Trophoblast cell (in vitro differentiated cells and primary cell): ENCODE measurements around the gene ADIG.

Experiments used
- DNase-seq, 2 donors: peaks; one replicate each; pipeline ENCODE4 v3.0.0-alpha.2; 2016
- H2AFZ ChIP-seq: 2 replicates; pipeline ENCODE4 v1.6.1; 2013; ENCODE audit warnings: low read length, moderate library complexity, mild to moderate bottlenecking; ENCODE audit not compliant: insufficient read depth, poor library complexity
- H2AK5ac ChIP-seq: 2 replicates; pipeline ENCODE4 v1.6.1; 2013; ENCODE audit warnings: mild to moderate bottlenecking, low read length
- H2BK120ac ChIP-seq: 2 replicates; pipeline ENCODE4 v1.6.1; 2013; ENCODE audit warnings: low read length, mild to moderate bottlenecking, moderate library complexity; ENCODE audit not compliant: insufficient read depth, poor library complexity
- H2BK12ac ChIP-seq: 2 replicates; pipeline ENCODE4 v1.6.1; 2013; ENCODE audit warnings: mild to moderate bottlenecking, low read length, moderate library complexity
- H2BK5ac ChIP-seq: 2 replicates; pipeline ENCODE4 v1.6.1; 2013; ENCODE audit warnings: low read length, low read depth, moderate library complexity, mild to moderate bottlenecking; ENCODE audit not compliant: poor library complexity
- H3K14ac ChIP-seq: 2 replicates; pipeline ENCODE4 v1.6.1; 2013; ENCODE audit warnings: mild to moderate bottlenecking, low read length
- H3K18ac ChIP-seq: 2 replicates; pipeline ENCODE4 v1.6.1; 2013; ENCODE audit warnings: mild to moderate bottlenecking, low read length
- H3K23ac ChIP-seq: 2 replicates; pipeline ENCODE4 v1.6.1; 2013; ENCODE audit warnings: low read length
- H3K27ac ChIP-seq: 2 replicates; pipeline ENCODE4 v1.5.1; 2013; ENCODE audit warnings: low read depth, mild to moderate bottlenecking, inconsistent platforms, low read length, moderate library complexity
- H3K27me3 ChIP-seq: 2 replicates; pipeline ENCODE4 v1.6.1; 2013; ENCODE audit warnings: inconsistent platforms, mild to moderate bottlenecking, low read length, moderate library complexity; ENCODE audit not compliant: insufficient read depth
- H3K36me3 ChIP-seq, 2 experiments: 1 replicate in 1 of 2; 2 replicates in 1 of 2; pipeline ENCODE4 v1.6.1; 2013; ENCODE audit warnings: low read length in 2 of 2, mild to moderate bottlenecking in 2 of 2, moderate library complexity in 1 of 2; ENCODE audit not compliant: insufficient read depth in 2 of 2, control insufficient read depth in 1 of 2
- H3K4ac ChIP-seq: 2 replicates; pipeline ENCODE4 v1.6.1; 2013; ENCODE audit warnings: low read depth, mild to moderate bottlenecking, low read length, moderate library complexity
- H3K4me1 ChIP-seq, 2 experiments: 1 replicate in 1 of 2; 2 replicates in 1 of 2; pipeline ENCODE4 v1.6.1; 2013; ENCODE audit warnings: low read length in 2 of 2, mild to moderate bottlenecking in 2 of 2, moderate library complexity in 1 of 2; ENCODE audit not compliant: insufficient read depth in 2 of 2, control insufficient read depth in 1 of 2
- H3K4me2 ChIP-seq: 2 replicates; pipeline ENCODE4 v1.6.1; 2013; ENCODE audit warnings: inconsistent platforms, mild to moderate bottlenecking, low read length, moderate library complexity
- H3K4me3 ChIP-seq: 2 replicates; pipeline ENCODE4 v1.5.1; 2013; ENCODE audit warnings: mild to moderate bottlenecking, low read depth, low read length, inconsistent platforms
- H3K79me1 ChIP-seq: one replicate; pipeline ENCODE4 v1.6.1; 2013; ENCODE audit warnings: low read length
- H3K79me2 ChIP-seq: 2 replicates; pipeline ENCODE4 v1.6.1; 2013; ENCODE audit warnings: low read length, mild to moderate bottlenecking; ENCODE audit not compliant: control insufficient read depth, insufficient read depth, poor library complexity
- H3K9ac ChIP-seq: 2 replicates; pipeline ENCODE4 v1.6.1; 2013; ENCODE audit warnings: mild to moderate bottlenecking, low read length
- H3K9me3 ChIP-seq: 2 replicates; pipeline ENCODE4 v1.6.1; 2013; ENCODE audit warnings: low read depth, mild to moderate bottlenecking, control low read depth, inconsistent platforms, low read length; ENCODE audit not compliant: insufficient read depth
- H4K12ac ChIP-seq: 2 replicates; pipeline ENCODE4 v1.6.1; 2013; ENCODE audit warnings: low read depth, mild to moderate bottlenecking, low read length, moderate library complexity
- H4K8ac ChIP-seq: 2 replicates; pipeline ENCODE4 v1.6.1; 2013; ENCODE audit warnings: low read depth, mild to moderate bottlenecking, low read length, moderate library complexity
- H4K91ac ChIP-seq: one replicate; pipeline ENCODE4 v1.6.1; 2013; ENCODE audit warnings: low read depth, mild to moderate bottlenecking, low read length, moderate library complexity
- WGBS: extraction: QIAGEN DNeasy Blood & Tissue Kit; methylation state at CpG from one replicate; pipeline ENCODE4 v1.1.7; 2013; ENCODE audit warnings: missing lambda C conversion rate; ENCODE audit not compliant: insufficient read length, insufficient coverage; ENCODE audit errors: extremely low coverage; 5-methylcytosine and 5-hydroxymethylcytosine counted together

ADIG gene

DNA sequence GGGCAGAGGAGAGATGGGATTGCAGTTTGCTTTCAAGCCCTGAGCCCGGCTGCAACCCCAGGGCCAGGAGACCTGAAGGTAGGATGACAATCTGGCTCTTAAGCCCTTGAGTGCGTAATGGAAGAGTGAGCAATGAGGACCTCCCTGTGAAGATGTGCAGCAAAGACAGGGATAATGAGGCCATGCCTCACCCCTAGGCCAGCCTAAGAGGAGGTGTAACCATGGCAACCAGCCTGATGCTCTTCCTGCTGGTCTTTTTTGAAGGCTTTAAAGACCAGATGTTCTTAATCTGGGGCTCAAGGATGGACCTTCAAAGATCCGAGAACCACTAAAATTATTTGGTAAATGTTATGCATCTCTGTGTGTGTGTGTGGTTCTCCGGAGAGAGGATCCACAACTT, 28.8 kb downstream of the ADIG start:
- H3K18ac ChIP-seq = no peak overlapping the region
- no peaks in the 10 kb centered on the region for H3K27me3 ChIP-seq
- no peak overlapping the region for H4K8ac ChIP-seq
- H3K9ac ChIP-seq = no peak overlapping the region
- no peaks in the 10 kb centered on the region for H3K9me3 ChIP-seq
- H3K36me3 ChIP-seq = no peaks in the 10 kb centered on the region
- no peak overlapping the region for H2AK5ac ChIP-seq
- H2BK5ac ChIP-seq = no peak overlapping the region
- H3K14ac ChIP-seq = no peak overlapping the region
- no peak overlapping the region for H4K91ac ChIP-seq
- H3K4ac ChIP-seq = no peak overlapping the region
- no peak overlapping the region for H2BK12ac ChIP-seq
- H3K23ac ChIP-seq = no peak overlapping the region
- H3K4me1 ChIP-seq = peaks cover 9 to 10% of the 10 kb centered on the region in 2 experiments
- H3K4me2 ChIP-seq = no peak overlapping the region
- H2AFZ ChIP-seq = no peak overlapping the region
- no peak overlapping the region for H2BK120ac ChIP-seq
- H3K79me1 ChIP-seq = peaks cover 4% of the 10 kb centered on the region
- no peak overlapping the region for H3K4me3 ChIP-seq
- H3K79me2 ChIP-seq = no peaks in the 10 kb centered on the region
- no peak for DNase-seq
- no CpG with 5 or more reads among the region's 4 CpGs for WGBS
- H3K27ac ChIP-seq = no peak overlapping the region
- no peak overlapping the region for H4K12ac ChIP-seq

DNA sequence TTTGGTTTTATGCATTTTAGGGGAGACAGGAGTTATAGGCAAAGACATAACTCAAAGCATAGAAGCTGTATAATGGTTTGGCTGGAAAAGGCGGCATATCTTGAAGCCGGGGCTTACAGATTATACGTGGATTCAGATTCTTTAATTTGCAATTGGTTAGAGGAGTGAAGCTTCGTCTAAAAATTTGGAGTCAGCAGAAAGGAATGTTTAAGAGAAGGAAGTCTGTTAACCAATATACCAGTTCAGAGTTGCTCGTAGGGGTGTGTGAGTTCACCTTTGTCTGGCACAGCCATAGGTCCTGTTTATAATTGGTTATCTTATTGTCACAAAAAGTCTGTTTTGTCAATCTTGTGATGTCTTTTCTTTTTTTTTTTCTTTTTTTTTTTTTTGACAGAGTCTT, 29.5 kb downstream of the ADIG start:
- no peak overlapping the region for H4K12ac ChIP-seq
- no peak overlapping the region for H4K8ac ChIP-seq
- no peak overlapping the region for H3K23ac ChIP-seq
- no peak overlapping the region for H3K9ac ChIP-seq
- H3K27me3 ChIP-seq = no peaks in the 10 kb centered on the region
- no peaks in the 10 kb centered on the region for H3K9me3 ChIP-seq
- H3K4me3 ChIP-seq = no peak overlapping the region
- no CpG with 5 or more reads among the region's 5 CpGs for WGBS
- H3K14ac ChIP-seq = no peak overlapping the region
- no peak overlapping the region for H2AFZ ChIP-seq
- no peak overlapping the region for H3K4ac ChIP-seq
- no peak overlapping the region for H3K4me2 ChIP-seq
- H3K79me1 ChIP-seq = no peaks in the 10 kb centered on the region
- peaks cover 5 to 6% of the 10 kb centered on the region in 2 experiments for H3K4me1 ChIP-seq
- H2AK5ac ChIP-seq = no peak overlapping the region
- no peak overlapping the region for H2BK120ac ChIP-seq
- H2BK12ac ChIP-seq = no peak overlapping the region
- H3K36me3 ChIP-seq = no peaks in the 10 kb centered on the region
- no peak overlapping the region for H2BK5ac ChIP-seq
- H3K27ac ChIP-seq = no peak overlapping the region
- H4K91ac ChIP-seq = no peak overlapping the region
- peak in 1 of 2 donors; percentile 56 for DNase-seq
- H3K18ac ChIP-seq = no peak overlapping the region
- H3K79me2 ChIP-seq = no peaks in the 10 kb centered on the region

DNA sequence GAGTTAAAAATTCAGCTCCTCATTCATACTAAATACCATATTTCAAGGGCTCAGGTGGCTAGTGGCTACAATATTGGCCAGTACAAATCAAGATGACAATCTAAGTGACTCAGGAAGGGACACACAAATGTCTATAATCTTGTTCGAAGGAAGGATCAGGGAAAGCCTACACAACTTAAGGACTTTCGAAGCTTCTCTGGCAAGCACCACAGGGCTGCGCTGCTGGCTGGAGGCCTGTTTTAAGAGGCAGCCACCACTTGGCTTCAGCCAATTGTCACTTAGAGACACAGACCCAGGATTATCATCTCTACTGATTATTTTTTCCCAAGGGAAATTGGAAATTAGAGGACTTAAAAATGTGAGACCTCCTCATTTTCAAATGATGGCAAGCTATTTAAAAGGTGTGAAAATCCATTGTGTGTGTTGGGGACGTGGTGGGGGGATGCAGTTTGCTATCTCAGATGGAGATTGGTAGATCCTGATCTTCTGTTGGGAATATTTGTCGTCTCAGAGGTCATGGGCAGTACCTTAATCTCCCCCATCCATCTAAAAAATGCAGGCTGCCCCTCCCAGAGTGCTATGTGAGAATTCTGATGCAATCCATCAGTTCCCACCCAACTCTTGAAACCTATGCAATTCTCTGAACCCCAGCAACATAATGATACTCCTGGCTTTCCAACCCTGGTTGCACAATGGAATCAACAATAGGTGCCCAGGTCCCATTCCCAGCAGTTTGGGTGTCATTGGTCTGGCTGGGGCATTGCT, 31.9 kb downstream of the ADIG start:
- H3K4me1 ChIP-seq = peaks cover 7 to 14% of the 10 kb centered on the region in 2 experiments
- H2AFZ ChIP-seq = no peak overlapping the region
- no peak overlapping the region for H2BK120ac ChIP-seq
- H3K14ac ChIP-seq = no peak overlapping the region
- H2AK5ac ChIP-seq = no peak overlapping the region
- H3K79me1 ChIP-seq = peaks cover 4% of the 10 kb centered on the region
- no peaks in the 10 kb centered on the region for H3K9me3 ChIP-seq
- H3K27ac ChIP-seq = no peak overlapping the region
- no peak overlapping the region for H3K18ac ChIP-seq
- H4K12ac ChIP-seq = no peak overlapping the region
- H3K23ac ChIP-seq = no peak overlapping the region
- H3K36me3 ChIP-seq = no peaks in the 10 kb centered on the region
- no peak overlapping the region for H3K9ac ChIP-seq
- no peak overlapping the region for H4K91ac ChIP-seq
- no peak overlapping the region for H2BK5ac ChIP-seq
- H3K79me2 ChIP-seq = no peaks in the 10 kb centered on the region
- H2BK12ac ChIP-seq = no peak overlapping the region
- H3K4me3 ChIP-seq = no peak overlapping the region
- no peak overlapping the region for H3K4me2 ChIP-seq
- no peak overlapping the region for H3K4ac ChIP-seq
- whole genome bisulfite sequencing = no CpG with 5 or more reads among the region's 5 CpGs
- no peak overlapping the region for H4K8ac ChIP-seq
- DNase-seq = no peak
- H3K27me3 ChIP-seq = no peaks in the 10 kb centered on the region

DNA sequence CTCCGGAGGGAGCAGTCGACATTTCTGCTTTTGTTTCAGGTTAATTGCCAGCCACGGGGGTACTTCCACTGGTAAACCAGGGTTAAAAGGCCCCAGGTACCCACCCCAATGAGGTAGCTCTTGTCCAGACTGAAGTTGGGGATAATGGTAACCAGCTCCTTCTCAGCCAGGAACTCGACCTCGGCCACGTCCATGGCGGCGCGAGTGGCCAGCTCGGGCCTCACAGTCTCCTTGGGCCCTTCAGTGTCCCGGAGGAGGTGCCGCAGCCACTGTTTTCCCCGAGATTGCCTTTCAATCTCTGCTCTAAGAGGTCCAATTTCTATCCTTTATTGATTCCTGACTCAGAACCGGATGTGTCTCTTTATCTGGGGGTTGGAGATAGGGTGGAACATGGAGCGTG, 34.3 kb downstream of the ADIG start:
- no peak for DNase-seq
- H3K9ac ChIP-seq = no peak overlapping the region
- no peak overlapping the region for H3K23ac ChIP-seq
- no peak overlapping the region for H4K91ac ChIP-seq
- H2AFZ ChIP-seq = no peak overlapping the region
- no peak overlapping the region for H2AK5ac ChIP-seq
- no peak overlapping the region for H3K4ac ChIP-seq
- no peak overlapping the region for H2BK5ac ChIP-seq
- no peak overlapping the region for H3K4me2 ChIP-seq
- H3K9me3 ChIP-seq = no peaks in the 10 kb centered on the region
- H4K8ac ChIP-seq = no peak overlapping the region
- no peaks in the 10 kb centered on the region for H3K36me3 ChIP-seq
- H3K79me2 ChIP-seq = no peaks in the 10 kb centered on the region
- H3K4me1 ChIP-seq = peaks cover 7 to 9% of the 10 kb centered on the region in 2 experiments
- H3K27ac ChIP-seq = no peak overlapping the region
- H3K4me3 ChIP-seq = no peak overlapping the region
- H2BK12ac ChIP-seq = no peak overlapping the region
- H3K18ac ChIP-seq = no peak overlapping the region
- peaks cover 4% of the 10 kb centered on the region for H3K79me1 ChIP-seq
- no peak overlapping the region for H4K12ac ChIP-seq
- no peaks in the 10 kb centered on the region for H3K27me3 ChIP-seq
- H3K14ac ChIP-seq = no peak overlapping the region
- no peak overlapping the region for H2BK120ac ChIP-seq
- no CpG with 5 or more reads among the region's 15 CpGs for WGBS
